HG03039 (cell line): Measurements from ENCODE around the gene TSHZ1.

ENCODE experiments used
- ATAC-seq: cut with Tn5 transposase; IDR thresholded peaks from one replicate; pipeline ENCODE4 v1.9.1; 2021; ENCODE audit warnings: mild to moderate bottlenecking, moderate library complexity; ENCODE audit not compliant: unreplicated experiment

The TSHZ1 gene

DNA sequence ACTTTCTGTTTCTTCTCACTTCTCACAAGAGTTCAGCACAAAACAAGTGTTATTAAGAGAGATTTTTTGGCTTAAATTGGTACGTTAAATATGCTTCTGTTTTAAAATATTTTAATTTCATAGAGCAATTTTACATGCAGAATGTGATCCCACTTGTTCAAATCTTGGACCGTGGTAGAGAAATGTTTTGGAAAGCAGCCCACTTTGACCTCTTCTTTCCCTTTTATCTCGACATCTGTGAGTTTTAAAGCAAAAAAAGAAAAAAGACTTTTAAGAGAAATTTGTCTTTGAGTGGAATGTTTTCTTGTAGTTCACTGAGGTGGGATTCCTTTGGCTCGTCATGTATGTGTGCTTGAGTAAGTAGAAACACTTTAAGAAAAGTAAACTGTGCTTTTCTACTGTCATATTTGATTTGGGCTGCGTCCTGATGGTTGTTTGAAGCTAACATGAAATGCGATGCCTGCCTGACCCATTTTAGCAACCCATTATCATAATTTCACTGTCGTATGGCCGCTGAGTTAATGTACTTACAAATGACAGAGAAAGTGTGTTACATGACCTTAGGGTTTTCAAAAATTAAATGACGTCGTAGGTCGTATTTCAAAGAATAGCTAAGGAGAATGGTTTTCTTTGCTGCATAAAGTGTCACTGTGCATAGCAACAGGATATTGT lies 54.5 kb downstream of the TSHZ1 start:
- ATAC-seq, result no peak

DNA sequence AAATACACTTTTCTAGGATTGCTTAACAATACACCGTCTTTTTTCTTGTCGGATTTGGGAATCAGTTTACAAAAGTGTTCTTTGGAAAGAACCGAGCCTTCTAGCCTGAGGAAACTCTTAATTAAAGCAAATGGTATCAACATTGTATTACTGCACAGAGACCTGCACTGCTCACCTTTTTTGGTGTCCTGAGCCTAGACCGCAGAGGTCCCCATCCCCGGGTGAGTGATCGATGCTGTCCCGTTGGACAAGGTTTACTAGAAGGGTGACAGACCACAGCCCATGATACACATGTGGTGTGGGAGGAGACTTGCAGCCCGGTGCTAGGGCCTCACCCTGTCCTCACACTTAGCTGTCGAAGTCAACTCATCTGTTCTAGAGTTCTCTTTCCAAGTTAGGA lies 55.3 kb downstream of the TSHZ1 start:
- no peak for ATAC-seq

DNA sequence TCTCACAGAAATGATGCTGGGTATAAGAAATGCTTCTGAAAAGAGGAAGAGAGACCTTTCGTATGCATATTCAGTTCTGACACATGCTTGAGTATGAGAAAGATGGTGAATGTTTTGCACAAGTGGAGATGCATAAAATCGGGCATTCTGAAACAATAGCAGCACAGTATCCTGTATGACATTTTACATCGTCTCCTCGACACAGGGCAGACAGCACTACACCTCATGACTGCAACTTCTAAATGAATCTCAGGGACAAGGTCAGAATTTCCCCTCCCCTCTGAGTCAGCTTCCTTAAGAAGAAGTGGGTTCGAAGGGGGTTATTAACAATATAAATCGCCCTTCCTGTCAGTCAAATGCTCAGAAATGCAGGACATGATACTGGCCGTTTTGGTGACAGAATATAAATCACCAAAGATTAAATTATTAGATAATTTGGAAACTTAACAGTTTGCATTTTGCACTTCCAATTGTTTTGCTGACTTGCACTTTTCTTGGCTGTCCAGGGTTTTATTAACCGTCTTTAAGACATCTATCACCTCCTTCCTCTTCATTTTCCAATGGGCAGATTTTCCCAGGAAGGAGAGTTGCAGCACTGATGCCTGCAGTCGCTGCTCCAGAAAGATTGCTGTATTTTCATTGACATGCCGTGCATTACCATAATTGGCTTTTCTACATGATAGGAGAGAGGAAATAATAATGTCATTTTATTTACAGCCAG lies 57.2 kb downstream of the TSHZ1 start:
- peak; percentile 81 for ATAC-seq

DNA sequence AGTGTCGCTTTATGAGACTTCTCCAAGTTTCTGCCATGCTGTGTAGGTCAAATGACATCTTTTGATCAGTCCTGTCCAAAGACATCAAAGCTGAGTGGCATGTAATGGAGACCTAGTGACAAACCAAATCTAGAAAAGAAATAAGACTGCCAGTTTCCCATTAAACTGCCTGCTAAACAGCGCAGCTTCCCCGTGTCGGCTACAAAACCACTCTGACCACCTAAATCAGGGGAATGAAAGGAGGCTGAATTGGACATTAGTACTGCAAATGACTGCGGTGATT lies 57.7 kb downstream of the TSHZ1 start:
- no peak for ATAC-seq

DNA sequence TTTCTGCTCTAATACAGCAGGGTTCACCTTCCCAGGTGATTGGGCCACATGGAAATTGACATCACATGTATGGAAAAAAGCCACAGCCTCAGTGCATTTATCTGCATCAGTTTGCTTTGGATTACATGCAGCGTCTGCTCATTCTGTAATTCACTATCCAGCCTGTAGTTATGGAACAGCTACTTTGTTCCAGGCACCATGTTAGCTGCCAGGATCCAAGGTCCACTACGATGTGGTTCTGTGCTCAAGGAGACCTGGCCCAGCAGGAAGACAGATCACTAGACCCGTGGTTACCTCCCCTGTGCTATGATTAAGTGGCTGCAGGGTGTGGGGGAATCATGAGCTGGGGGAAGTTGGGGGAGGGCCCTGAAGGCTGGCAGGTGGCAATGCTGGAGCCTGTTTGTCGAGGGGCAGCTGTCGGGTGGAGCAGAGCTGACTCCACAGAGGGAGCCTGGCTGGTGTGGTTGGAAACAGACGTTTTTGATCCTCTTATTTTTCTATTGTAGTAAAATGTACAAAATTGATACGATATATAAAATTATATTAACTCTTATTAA lies 58.6 kb downstream of the TSHZ1 start:
- ATAC-seq, result no peak

DNA sequence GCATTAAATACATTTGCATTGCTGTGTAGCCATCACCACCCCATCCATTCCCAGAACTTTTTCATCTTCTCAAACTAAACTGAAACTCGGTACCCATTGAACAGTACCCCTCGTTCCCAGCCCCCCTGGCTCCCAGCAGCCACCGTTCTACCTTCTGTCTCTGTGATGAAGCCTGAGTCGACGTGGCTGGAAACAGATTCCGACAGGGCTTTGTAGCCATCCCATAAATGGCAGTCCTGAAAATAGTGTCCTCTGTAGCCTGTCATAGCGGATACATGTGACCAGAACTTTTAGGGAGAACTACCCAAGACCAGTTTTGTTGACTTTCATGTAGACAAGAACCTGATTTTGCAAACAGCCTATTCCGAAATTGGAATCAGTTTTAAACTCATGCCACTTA lies 59.1 kb downstream of the TSHZ1 start:
- ATAC-seq, result no peak

DNA sequence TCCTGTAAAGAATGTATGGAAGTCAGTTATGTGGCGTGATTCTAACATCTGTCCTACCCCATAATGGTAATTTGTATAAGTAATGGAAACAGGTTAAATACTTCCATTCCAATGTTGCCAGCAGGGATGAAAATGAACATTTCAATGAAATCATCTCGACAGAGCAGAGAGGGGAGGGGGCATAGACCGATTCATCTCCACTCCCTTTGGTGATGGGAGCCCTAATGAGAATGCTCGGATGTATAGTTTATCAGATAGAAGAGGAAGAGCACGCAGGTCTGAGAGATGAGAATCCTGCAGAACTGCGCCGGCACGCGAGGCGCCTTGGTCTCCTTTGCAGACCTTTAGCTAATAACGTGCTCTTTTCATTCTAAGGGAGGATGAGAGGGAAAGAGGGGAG lies 61.4 kb downstream of the TSHZ1 start:
- ATAC-seq, result no peak

DNA sequence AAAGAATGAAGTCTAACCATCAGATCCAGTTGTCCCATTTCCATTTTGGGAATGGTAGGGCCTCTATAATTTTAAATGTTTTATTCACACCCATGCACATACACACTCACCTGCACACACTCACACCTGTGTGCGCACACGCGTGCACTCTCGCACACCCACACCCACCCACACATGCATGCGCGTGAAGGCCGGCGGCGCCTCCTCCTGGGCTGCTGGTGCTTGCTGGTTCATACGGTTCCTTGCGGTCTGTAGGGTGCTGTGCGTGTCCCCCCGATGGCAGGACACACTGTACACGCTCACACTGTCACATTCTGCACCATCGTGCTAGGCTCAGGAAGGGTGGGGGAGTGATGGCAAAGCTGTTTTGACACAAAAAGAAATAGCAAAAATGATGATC lies 63.2 kb downstream of the TSHZ1 start:
- no peak for ATAC-seq

DNA sequence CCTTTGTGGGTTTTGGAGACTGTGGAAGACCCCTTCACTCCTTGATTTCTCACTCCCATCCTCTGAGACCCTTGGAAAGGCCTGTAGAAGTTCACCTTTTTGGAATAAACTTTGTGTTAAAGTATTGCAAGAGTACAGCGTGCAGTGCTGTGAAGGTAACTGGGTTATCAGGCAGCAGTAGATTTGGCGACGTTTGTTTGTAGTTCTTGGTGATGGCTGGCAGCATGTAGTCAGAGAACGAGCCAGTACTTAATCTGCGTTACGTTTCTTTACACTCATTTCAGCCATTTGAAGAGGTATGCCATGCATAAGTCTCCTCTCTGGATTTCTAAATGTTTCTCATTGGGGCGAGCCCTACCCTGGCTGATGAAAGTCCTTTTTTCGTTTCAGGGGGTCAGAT lies 64.6 kb downstream of the TSHZ1 start:
- ATAC-seq, result no peak

DNA sequence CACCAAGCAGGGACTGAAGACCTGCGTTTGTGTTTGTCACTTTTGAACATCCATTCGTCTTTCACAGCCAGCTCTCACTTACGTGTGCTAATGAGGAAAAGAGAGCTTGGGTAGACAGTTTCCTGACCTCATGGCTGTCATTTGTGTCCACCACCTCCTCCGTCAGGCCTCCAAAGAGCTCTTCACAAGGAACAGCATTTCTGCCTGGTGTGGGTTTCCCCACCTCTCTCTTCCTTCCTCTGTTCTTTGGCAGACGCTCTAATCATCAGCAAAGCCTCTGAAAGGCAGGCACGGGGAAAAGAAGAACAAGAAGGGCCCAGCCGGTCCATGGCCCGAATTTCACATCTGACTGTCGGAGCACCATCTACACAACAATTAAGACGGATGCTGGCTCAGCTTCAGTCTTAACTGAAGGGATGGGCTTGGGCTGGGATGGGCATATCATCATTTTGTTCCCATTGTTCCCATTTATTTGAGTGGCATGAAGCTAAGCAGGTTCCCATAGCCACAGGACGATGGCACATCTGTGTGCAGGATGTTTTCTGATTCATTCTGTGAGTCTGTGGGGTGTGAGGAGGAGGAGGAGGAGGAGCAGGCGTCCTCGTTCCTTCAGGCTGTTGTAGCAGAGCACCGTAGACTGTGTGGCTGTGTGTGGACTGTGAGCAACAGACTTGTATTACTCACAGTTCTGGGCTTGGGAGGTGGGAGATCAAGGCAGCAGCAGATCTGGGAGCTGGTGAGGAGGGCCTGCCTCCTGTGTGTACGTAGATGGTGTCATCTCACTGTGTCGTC lies 66.4 kb downstream of the TSHZ1 start:
- ATAC-seq, result no peak

DNA sequence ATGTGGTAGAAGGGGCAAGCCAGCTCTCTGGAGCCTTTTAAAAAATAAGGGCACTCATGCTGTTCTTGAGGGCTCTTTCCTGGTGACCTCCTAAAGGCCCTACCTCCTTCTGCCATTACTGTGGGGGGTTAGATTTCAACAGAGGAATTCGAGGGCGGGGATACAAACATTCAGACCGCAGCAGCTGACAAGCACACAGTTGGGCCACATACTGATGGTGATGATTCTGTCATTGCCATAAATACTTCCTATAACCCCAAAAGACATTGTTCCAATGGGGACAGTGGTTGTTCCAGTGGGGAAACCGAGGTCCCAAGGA lies 67.0 kb downstream of the TSHZ1 start:
- no peak for ATAC-seq

DNA sequence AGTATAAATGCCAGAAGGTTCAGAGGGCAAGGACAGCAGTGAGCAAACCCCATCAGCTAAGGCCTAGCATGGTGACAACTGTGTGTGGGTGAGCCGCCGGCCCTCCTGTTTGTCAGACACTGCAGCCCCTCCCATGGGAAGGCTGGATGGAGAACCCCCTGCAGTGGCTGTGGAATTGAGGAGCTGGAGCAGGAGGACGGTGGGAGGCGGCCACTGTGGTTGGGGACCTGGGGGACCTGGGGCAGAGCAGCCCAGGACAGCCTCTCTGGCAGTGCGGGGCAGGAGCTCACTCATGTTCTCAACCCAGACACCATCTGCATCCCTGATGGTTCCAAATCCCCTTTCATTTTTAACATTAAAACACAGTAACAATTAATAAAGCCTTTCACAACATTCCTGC lies 68.8 kb downstream of the TSHZ1 start:
- ATAC-seq, result no peak

DNA sequence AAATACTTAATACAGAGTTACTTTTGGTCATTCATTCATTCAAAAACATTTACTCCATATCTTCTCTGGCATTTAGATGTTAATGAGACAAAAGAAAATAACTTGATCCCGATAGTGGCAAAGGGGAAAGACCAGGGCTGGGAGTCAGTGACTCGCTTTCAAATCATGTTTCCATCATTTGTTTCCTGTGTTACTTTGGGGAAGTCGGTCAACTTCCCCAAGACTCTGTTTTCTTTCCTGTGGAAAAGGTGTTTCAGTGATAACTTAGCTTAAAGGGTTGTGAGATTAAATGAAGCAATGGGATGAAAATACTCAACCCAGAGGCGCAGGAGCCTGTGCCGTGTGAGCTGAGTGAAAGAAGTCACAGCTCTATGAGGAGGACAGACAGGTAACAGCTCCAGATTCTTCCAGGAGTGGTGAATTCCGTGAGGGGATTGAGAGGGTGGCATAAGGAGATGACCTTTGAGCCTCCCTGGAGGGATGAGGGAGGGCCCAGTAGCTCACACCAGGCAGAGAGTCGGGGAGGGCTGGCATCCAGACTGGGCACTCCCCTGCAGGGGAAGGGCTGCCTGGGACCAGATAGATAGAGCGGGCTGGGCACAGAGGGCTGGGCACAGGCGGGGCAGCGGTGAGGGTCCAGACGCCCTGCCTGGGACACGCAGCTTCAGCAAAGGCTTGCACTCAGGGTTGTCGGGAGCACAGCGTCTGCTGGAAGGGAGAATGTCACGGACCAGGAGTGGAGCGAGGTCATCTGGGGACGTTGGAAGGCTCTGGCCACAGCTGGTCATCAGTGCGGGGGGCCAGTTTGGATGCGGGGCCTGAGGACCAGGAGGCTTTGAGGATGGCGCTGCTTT lies 70.1 kb downstream of the TSHZ1 start:
- no peak for ATAC-seq

DNA sequence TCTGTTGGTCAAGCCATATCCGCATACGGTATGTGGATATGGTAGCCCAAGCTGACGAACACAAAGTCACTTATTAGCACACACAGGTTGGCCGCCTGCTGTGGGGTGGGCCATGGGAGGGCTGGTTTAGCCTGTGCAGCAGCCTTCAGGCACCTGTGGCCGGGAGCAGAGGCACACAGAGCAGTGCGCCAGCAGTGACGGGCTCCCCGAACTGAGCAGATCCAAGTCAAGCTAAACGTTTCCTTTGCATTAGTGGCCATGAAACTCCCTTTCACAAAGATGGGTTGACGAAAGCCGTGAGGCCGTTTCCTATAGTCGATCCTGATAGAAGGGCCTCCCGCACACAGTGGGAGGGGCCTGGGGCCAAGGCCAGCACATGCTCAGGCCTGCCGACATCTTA lies 72.1 kb downstream of the TSHZ1 start:
- ATAC-seq, result no peak

DNA sequence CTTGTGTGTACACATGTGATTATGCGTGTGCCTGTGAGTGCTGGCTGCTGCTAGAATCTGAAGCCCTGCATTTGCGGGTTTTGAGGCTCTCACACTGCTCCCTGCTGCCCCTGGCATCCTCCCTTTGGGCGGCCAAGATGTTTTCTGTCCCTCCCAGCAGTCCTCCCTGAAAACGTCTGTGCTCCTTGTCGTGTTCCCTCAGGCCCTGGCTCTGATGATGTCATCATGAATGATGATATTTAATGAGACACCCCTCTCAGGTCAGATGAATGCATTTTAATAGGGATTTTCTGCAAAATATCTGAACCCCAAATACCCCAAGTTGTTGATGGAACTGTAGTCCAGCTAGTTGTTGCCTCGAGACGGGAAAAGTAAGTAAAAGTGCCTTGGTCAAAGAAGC lies 73.1 kb downstream of the TSHZ1 start:
- ATAC-seq, result no peak

DNA sequence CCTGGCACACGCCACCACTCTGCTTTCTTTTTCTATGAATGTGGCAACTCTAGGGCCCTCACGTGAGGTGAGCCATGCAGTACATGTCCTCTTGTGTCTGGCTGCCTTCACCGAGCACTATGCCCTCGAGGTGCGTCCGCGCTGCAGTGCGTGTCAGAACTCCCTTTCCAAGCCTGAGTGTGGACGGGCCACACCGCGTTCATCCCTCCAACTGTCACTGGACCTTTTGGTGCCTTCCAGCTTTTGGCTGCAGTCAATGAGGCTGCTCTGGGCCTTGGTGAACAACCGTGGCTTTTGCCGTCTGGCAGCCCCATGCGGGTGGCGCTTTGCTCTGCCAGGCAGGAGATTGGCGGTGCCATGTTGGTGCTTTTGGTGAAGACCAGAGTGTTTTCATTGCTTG lies 74.0 kb downstream of the TSHZ1 start:
- no peak for ATAC-seq

DNA sequence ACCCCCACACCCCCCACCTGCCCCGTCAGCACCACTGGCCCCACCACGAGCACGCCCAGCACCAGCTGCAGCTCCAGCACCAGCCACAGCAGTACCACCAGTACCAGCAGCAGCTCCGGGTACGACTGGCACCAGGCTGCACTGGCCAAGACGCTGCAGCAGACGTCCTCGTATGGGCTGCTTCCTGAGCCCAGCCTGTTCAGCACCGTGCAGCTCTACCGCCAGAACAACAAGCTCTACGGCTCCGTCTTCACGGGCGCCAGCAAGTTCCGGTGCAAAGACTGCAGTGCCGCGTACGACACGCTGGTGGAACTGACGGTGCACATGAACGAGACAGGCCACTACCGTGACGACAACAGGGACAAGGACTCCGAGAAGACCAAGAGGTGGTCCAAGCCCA lies 75.3 kb downstream of the TSHZ1 start:
- no peak for ATAC-seq

DNA sequence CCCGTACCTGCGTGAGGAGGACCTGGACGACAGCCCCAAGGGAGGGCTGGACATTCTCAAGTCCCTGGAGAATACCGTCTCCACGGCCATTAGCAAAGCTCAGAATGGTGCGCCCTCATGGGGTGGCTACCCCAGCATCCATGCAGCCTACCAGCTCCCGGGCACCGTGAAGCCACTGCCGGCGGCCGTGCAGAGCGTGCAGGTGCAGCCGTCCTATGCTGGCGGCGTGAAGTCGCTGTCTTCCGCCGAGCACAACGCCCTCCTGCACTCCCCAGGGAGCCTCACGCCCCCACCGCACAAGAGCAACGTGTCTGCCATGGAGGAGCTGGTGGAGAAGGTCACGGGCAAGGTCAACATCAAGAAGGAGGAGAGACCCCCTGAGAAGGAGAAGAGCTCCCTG lies 76.4 kb downstream of the TSHZ1 start:
- ATAC-seq, result no peak

DNA sequence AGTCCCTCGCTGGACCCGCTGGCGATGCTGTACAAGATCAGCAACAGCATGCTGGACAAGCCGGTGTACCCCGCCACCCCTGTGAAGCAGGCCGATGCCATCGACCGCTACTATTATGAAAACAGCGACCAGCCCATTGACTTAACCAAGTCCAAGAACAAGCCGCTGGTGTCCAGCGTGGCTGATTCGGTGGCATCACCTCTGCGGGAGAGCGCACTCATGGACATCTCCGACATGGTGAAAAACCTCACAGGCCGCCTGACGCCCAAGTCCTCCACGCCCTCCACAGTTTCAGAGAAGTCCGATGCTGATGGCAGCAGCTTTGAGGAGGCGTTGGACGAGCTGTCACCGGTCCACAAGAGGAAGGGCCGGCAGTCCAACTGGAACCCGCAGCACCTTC lies 77.1 kb downstream of the TSHZ1 start:
- ATAC-seq, result no peak

DNA sequence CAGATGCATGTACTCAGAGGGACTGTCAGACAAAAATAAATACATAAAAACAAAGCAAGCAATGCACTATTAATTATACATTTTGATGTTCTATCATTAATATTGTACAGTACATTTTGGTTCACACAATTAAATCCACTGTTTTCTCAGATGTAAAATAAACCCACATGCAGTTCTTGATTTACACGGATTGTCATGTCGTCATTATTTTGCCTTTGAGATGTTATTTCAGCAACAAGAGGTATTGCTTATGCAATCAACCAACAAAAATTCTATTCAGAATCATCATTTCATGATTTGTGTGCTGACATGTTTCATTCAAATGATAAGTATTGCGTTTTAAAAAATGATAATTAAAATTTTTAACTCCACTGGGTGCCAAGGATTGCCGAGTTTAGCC lies 79.2 kb downstream of the TSHZ1 start:
- ATAC-seq, result no peak

DNA sequence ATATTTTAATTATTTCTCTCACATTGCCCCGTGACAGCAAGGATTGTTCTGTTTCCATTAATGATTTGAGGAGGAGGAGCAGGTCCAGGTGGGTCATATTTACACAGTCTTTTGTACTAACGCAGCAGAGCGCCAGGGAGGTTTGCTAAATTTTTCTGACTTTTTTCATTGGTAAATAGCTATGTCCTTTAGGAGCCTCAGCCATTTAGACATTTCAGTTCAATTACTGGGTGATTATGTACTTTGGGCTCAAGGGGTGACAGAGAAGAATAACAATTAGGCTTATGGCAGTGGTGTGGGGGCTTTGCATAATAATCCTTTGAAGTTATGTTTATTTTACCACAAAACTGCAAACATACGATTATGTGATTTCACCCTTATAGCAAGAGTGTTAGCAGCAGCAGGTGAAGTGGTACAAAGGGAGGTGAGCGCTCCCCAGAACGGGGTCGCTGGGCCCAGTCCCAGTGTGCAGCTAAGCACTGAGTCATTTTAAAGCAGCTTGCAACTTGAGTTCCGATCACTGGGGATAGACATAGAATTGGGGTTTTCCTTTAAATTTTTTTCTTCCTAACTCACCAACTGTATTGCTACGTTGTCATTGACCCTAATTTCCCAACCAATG lies 80.3 kb downstream of the TSHZ1 start:
- no peak for ATAC-seq
